Natural killer cell treated with Interleukin-12 subunit alpha and Interleukin-12 subunit beta and Interleukin-15 and Interleukin-18, amount 100 ng/mL, for 72 hours (primary cell): Measurements from ENCODE around the gene TTC39B. TPM values are rescaled to one million over a fixed set of nuclear protein-coding genes. Genes with fewer than 3 reads are reported as not detected.

Source experiments
- ATAC-seq, 2 donors: fragments of 150-1000 bp; cut with Tn5 transposase in 1 of 2; sonication (Bioruptor Pico), chemical (Tn5 transposase) in 1 of 2; 2 replicates each; pipeline ENCODE4 v1.10.0; 2021
- DNase-seq: peaks from one replicate; pipeline ENCODE4 v3.0.0; 2022; ENCODE audit warnings: low spot score
- H3K27ac Mint-ChIP-seq, 2 donors: 1 replicate in 1 of 2; 2 replicates in 1 of 2; pipeline ENCODE4 v1.8.0; 2022; ENCODE audit warnings: mixed read lengths in 2 of 2, mild to moderate bottlenecking in 1 of 2, moderate library complexity in 1 of 2
- H3K27me3 Mint-ChIP-seq, 2 donors: 1 replicate in 1 of 2; 2 replicates in 1 of 2; pipeline ENCODE4 v1.8.0; 2022; ENCODE audit warnings: mixed read lengths in 2 of 2
- H3K36me3 Mint-ChIP-seq: one replicate; pipeline ENCODE4 v1.8.0; 2022; ENCODE audit warnings: mixed read lengths
- H3K4me1 Mint-ChIP-seq, 2 donors: 1 replicate in 1 of 2; 2 replicates in 1 of 2; pipeline ENCODE4 v1.8.0; 2022; ENCODE audit warnings: low read depth in 2 of 2, mixed read lengths in 2 of 2, mild to moderate bottlenecking in 1 of 2
- H3K4me3 Mint-ChIP-seq: one replicate; pipeline ENCODE4 v1.8.0; 2022; ENCODE audit warnings: mixed read lengths
- H3K9me3 Mint-ChIP-seq: 2 replicates; pipeline ENCODE4 v1.8.0; 2022; ENCODE audit warnings: mixed read lengths
- total RNA-seq, 2 donors: library from RNA; stranded (reverse); gene quantifications; one replicate each; pipeline ENCODE4 v1.2.3, GENCODE V29; 2022

TTC39B gene
- total RNA-seq, 2 donors from 2014 or later: 12.4 to 20.6 TPM

GRCh38 chr9:15155323-15155722 lies 151.7 kb downstream of the TTC39B start:
- no peaks in the 10 kb centered on the region for H3K36me3 Mint-ChIP-seq
- peaks cover 2 to 14% of the 10 kb centered on the region in 2 donors for H3K27me3 Mint-ChIP-seq
- no peak overlapping the region for H3K27ac Mint-ChIP-seq
- no peaks in the 10 kb centered on the region for H3K4me1 Mint-ChIP-seq
- H3K9me3 Mint-ChIP-seq: no peaks in the 10 kb centered on the region
- no peak for ATAC-seq
- no peak for DNase-seq
- no peak overlapping the region for H3K4me3 Mint-ChIP-seq

DNA sequence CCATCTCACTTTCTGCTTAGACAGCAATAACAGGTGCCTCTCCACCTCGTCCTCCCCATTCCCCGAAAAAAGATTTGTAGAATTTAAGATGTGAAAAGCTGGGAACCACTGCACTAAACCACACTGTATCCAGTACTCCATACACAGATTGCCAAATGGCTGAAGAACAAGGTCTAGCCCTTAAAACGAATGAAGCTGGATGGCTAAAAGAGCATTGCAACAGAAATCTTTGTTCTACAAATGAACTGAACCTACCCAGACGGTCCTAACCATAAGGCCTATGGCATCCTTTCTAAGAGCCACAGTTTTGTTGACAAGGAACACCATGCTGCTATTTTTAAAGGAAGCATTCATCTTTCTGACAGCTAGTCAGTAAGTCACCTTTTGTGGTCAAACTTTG lies 152.3 kb downstream of the TTC39B start:
- H3K36me3 Mint-ChIP-seq: no peaks in the 10 kb centered on the region
- H3K27ac Mint-ChIP-seq: no peak overlapping the region

DNA sequence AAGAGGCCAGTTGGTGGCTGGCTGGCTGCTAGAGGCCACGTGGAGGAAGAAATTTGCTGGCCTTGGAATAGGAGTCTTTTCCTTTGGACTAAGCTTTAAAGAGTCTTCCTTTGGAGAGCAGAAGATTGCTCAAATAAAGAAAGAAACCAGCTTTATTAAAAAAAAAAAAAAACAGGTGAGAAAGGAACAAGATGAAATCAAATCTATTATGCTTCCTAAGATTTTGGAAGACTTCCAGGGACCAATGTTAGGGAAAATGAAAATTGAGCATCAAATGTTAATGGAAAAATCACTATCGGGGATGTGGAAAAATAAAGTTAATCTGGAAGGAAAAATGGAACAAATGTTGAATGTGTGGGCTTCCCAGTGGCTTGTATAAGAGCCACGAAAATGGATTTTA lies 153.1 kb downstream of the TTC39B start:
- Mint-ChIP-seq H3K27ac (no peak overlapping the region), H3K36me3 (no peaks in the 10 kb centered on the region), H3K4me1 (no peaks in the 10 kb centered on the region), H3K27me3 (peaks cover 2 to 20% of the 10 kb centered on the region in 2 donors), H3K9me3 (no peaks in the 10 kb centered on the region), H3K4me3 (no peak overlapping the region)
- ATAC-seq: no peak
- no peak for DNase-seq

More for the DNA sequence above, 152.3 kb downstream of the TTC39B start:
- peaks cover 2 to 15% of the 10 kb centered on the region in 2 donors for H3K27me3 Mint-ChIP-seq
- ATAC-seq (no peak), DNase-seq (no peak)
- no peaks in the 10 kb centered on the region for H3K4me1 Mint-ChIP-seq
- no peak overlapping the region for H3K4me3 Mint-ChIP-seq
- no peaks in the 10 kb centered on the region for H3K9me3 Mint-ChIP-seq

GRCh38 chr9:15150939-15151338 lies 156.1 kb downstream of the TTC39B start:
- Mint-ChIP-seq H3K4me3 (no peak overlapping the region), H3K36me3 (no peaks in the 10 kb centered on the region), H3K27ac (no peak overlapping the region), H3K27me3 (peaks cover 5 to 20% of the 10 kb centered on the region in 2 donors), H3K9me3 (no peaks in the 10 kb centered on the region), H3K4me1 (no peaks in the 10 kb centered on the region)
- ATAC-seq: no peak
- DNase-seq: no peak

GRCh38 chr9:15149450-15149849 lies 157.6 kb downstream of the TTC39B start:
- no peak for ATAC-seq
- DNase-seq: no peak
- no peaks in the 10 kb centered on the region for H3K36me3 Mint-ChIP-seq
- H3K4me1 Mint-ChIP-seq: no peaks in the 10 kb centered on the region
- no peak overlapping the region for H3K4me3 Mint-ChIP-seq
- H3K27me3 Mint-ChIP-seq: peaks cover 10 to 29% of the 10 kb centered on the region in 2 donors
- no peak overlapping the region for H3K27ac Mint-ChIP-seq
- H3K9me3 Mint-ChIP-seq: no peaks in the 10 kb centered on the region

DNA sequence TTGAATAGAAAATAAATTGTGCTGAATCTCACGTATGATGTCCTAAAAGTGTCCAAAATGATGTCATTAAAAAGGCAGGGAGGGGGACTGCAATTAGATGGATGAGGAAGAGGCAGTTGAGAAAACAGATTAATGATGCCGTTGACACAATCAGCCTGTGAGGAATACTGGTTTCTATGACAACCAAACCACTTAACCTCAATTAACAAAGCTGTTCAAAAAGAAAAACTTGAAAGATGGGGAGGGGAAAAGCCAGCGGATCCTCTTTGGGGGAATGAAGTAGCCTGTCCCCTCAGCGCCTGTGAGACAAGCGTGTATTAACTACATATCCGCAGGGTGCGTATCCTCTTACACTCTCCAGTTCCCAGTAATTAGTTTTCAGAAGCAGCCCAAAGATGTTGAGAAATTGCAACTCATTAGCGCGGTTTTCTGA lies 160.7 kb downstream of the TTC39B start:
- DNase-seq: no peak
- no peak overlapping the region for H3K4me3 Mint-ChIP-seq
- no peak for ATAC-seq
- H3K9me3 Mint-ChIP-seq: no peaks in the 10 kb centered on the region
- H3K27ac Mint-ChIP-seq: no peak overlapping the region
- H3K27me3 Mint-ChIP-seq: peaks cover 10 to 26% of the 10 kb centered on the region in 2 donors
- H3K36me3 Mint-ChIP-seq: no peaks in the 10 kb centered on the region
- H3K4me1 Mint-ChIP-seq: peaks cover 0 to 6% of the 10 kb centered on the region in 2 donors

- H3K27me3 Mint-ChIP-seq: peaks cover 10 to 22% of the 10 kb centered on the region in 2 donors
Measured at GRCh38 chr9:15144622-15145061, 162.4 kb downstream of the TTC39B start.

GRCh38 chr9:15142878-15143534 lies 164.0 kb downstream of the TTC39B start:
- H3K27ac Mint-ChIP-seq: no peak overlapping the region
- H3K4me3 Mint-ChIP-seq: no peak overlapping the region
- no peaks in the 10 kb centered on the region for H3K36me3 Mint-ChIP-seq
- peak; percentile 57 to 71 for ATAC-seq
- no peak for DNase-seq
- H3K9me3 Mint-ChIP-seq: no peaks in the 10 kb centered on the region
- H3K4me1 Mint-ChIP-seq: peaks cover 0 to 6% of the 10 kb centered on the region in 2 donors
- H3K27me3 Mint-ChIP-seq: peaks cover 10 to 17% of the 10 kb centered on the region in 2 donors

More at GRCh38 chr9:15144622-15145061, 162.4 kb downstream of the TTC39B start:
- Mint-ChIP-seq H3K9me3 (no peaks in the 10 kb centered on the region), H3K4me3 (no peak overlapping the region), H3K36me3 (no peaks in the 10 kb centered on the region), H3K4me1 (peaks cover 0 to 6% of the 10 kb centered on the region in 2 donors), H3K27ac (no peak overlapping the region)
- ATAC-seq: no peak
- DNase-seq: no peak

GRCh38 chr9:15140051-15140450 lies 167.0 kb downstream of the TTC39B start:
- Mint-ChIP-seq H3K36me3 (no peaks in the 10 kb centered on the region), H3K9me3 (no peaks in the 10 kb centered on the region), H3K4me3 (no peak overlapping the region), H3K27ac (no peak overlapping the region), H3K4me1 (peaks cover 4 to 10% of the 10 kb centered on the region in 2 donors), H3K27me3 (peaks cover 10 to 20% of the 10 kb centered on the region in 2 donors)
- DNase-seq (no peak), ATAC-seq (no peak)

GRCh38 chr9:15139469-15139868 lies 167.5 kb downstream of the TTC39B start:
- Mint-ChIP-seq H3K36me3 (no peaks in the 10 kb centered on the region), H3K4me3 (no peak overlapping the region), H3K27ac (no peak overlapping the region), H3K4me1 (peaks cover 6 to 11% of the 10 kb centered on the region in 2 donors), H3K9me3 (no peaks in the 10 kb centered on the region), H3K27me3 (peaks cover 7 to 17% of the 10 kb centered on the region in 2 donors)
- DNase-seq (no peak), ATAC-seq (no peak)

DNA sequence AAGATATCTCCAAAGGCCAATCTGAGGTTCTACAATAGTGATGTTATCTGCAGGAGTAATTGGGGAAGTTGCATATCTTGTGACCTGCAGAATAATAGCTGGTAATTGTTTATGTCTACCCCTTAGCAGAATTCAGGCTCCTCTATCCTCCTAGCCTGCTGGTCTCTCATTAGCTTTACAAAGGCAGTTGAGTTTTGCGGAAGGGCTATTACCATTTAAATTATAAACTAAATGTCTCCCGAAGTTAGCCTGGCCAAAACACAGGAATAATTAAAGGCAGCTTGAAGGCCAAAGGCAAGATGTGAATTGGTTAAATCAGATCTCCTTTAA lies 168.7 kb downstream of the TTC39B start:
- no peaks in the 10 kb centered on the region for H3K9me3 Mint-ChIP-seq
- H3K27me3 Mint-ChIP-seq: peaks cover 7 to 8% of the 10 kb centered on the region in 2 donors
- no peak overlapping the region for H3K4me3 Mint-ChIP-seq
- H3K4me1 Mint-ChIP-seq: peaks cover 6 to 11% of the 10 kb centered on the region in 2 donors
- no peaks in the 10 kb centered on the region for H3K36me3 Mint-ChIP-seq
- no peak overlapping the region for H3K27ac Mint-ChIP-seq
- no peak for DNase-seq
- no peak for ATAC-seq

DNA sequence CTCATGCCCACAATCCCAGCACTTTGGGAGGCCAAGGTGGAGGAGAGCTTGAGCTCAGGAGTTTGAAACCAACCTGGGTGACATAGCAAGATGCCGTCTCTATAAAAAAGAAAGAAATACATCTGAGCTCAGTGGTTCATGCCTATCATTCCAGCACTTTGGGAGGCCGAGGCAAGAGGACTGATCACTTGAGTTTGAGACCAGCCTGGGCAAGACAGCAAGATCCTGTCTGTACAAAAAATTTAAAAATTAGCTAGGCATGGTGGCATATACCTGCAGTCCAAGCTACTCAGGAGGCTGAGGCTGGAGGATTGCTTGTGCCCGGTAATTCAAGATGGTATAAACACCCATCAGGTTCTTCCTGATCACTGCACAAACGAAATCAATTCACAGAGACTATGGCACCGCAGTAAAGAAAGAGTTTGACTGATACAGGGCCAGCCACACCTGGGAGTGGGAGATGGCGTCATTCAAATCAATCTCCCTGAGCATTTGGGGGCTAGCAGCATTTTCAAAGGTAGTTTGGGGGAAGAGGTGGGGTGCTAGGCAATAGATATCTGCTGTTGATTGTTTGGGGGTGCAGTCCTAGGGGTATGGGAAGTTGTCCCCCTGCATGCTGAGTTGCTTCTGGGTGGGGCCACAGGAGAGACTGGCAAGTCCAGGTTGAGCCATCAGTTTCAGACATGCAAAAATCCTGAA lies 169.2 kb downstream of the TTC39B start:
- peaks cover 6 to 10% of the 10 kb centered on the region in 2 donors for H3K4me1 Mint-ChIP-seq
- H3K9me3 Mint-ChIP-seq: no peaks in the 10 kb centered on the region
- no peak for DNase-seq
- no peak overlapping the region for H3K4me3 Mint-ChIP-seq
- H3K27ac Mint-ChIP-seq: no peak overlapping the region
- H3K36me3 Mint-ChIP-seq: no peaks in the 10 kb centered on the region
- ATAC-seq: no peak
- H3K27me3 Mint-ChIP-seq: peaks cover 8% of the 10 kb centered on the region in 2 donors

GRCh38 chr9:15137089-15137488 lies 169.9 kb downstream of the TTC39B start:
- ATAC-seq (no peak), DNase-seq (no peak)
- Mint-ChIP-seq H3K4me1 (peaks cover 6 to 7% of the 10 kb centered on the region in 2 donors), H3K27me3 (peaks cover 8% of the 10 kb centered on the region in 2 donors), H3K4me3 (no peak overlapping the region), H3K9me3 (no peaks in the 10 kb centered on the region), H3K27ac (no peak overlapping the region), H3K36me3 (no peaks in the 10 kb centered on the region)

GRCh38 chr9:15136646-15137045 lies 170.4 kb downstream of the TTC39B start:
- no peaks in the 10 kb centered on the region for H3K36me3 Mint-ChIP-seq
- ATAC-seq: no peak
- H3K27ac Mint-ChIP-seq: no peak overlapping the region

More at GRCh38 chr9:15136646-15137045, 170.4 kb downstream of the TTC39B start:
- H3K27me3 Mint-ChIP-seq: peaks cover 8% of the 10 kb centered on the region in 2 donors
- DNase-seq: no peak
- H3K4me1 Mint-ChIP-seq: peaks cover 5 to 6% of the 10 kb centered on the region in 2 donors
- no peaks in the 10 kb centered on the region for H3K9me3 Mint-ChIP-seq
- H3K4me3 Mint-ChIP-seq: no peak overlapping the region
